ENCODE results near the gene PRKG1.

Gene PRKG1

DNA sequence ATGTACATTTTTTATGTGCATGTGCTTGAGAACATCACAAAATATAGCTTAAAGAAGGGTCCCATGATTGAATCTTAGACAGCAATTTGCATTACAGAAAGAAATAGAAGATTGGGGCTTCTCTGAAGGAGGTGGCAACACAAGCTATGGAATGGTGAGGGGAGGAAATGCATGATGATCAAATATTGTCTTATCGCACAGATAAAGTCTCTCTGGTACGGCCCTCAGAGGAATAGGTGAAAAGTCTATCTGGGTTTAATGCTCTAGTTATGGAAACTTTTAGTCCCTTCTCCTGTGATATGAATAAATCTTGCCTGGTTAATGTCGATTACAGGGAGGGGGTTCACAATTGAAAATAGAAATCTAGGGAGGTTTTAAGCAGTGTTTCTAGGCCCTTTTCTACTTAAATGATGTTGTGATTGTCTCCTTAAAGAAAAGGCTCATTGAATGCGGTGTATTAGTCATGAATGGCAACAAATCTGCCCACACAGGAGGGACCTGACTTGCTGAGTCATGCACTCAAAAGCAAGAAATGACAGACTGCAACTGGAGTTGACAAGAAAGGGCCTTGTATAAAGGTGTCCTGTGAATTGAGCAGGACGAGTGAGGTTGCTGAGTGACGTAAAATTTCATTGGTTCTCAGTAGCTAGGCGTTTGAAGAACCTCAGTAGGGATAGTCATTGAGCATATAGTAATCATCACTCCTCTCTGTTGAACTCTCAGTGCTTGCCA is 758.5 kb downstream of the PRKG1 start:
- H3K4me1 ChIP-seq (ENCODE audit: control insufficient read depth, insufficient read depth, low read length) = no peaks in the 10 kb centered on the region
- H3K27me3 ChIP-seq (ENCODE audit: control insufficient read depth, insufficient read depth, low read length) = no peaks in the 10 kb centered on the region
- no peak overlapping the region for H3K27ac ChIP-seq (ENCODE audit: low read depth, low read length)
- no peak overlapping the region for H3K9ac ChIP-seq (ENCODE audit: low read length)
- H3K36me3 ChIP-seq (ENCODE audit: control insufficient read depth, insufficient read depth, low read length) = no peaks in the 10 kb centered on the region
- no peak overlapping the region for H3K4me3 ChIP-seq (ENCODE audit: low read length)

DNA sequence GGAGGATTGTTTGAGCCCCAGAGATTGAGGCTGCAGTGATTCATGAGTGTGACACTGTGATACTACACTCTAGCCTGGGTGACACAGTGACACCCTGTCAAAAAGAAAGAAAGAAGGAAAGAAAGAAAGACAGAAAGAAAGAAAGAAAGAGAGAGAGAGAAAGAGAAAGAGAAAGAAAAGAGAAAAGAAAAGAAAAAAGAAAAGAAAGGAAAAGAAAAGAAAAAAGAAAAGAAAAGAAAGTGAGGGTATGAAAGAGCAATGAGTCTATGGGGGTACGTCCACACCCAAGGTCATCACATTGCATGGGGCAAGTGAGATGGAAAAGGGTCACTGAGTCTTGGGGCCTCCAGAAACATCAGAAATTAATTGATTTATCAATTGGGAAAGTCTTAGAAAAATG is 760.3 kb downstream of the PRKG1 start:
- no peak overlapping the region for H3K9ac ChIP-seq (ENCODE audit: low read length)
- H3K27ac ChIP-seq (ENCODE audit: low read depth, low read length) = no peak overlapping the region
- no peaks in the 10 kb centered on the region for H3K4me1 ChIP-seq (ENCODE audit: control insufficient read depth, insufficient read depth, low read length)
- H3K36me3 ChIP-seq (ENCODE audit: control insufficient read depth, insufficient read depth, low read length) = no peaks in the 10 kb centered on the region
- H3K4me3 ChIP-seq (ENCODE audit: low read length) = no peak overlapping the region
- H3K27me3 ChIP-seq (ENCODE audit: control insufficient read depth, insufficient read depth, low read length) = no peaks in the 10 kb centered on the region

DNA sequence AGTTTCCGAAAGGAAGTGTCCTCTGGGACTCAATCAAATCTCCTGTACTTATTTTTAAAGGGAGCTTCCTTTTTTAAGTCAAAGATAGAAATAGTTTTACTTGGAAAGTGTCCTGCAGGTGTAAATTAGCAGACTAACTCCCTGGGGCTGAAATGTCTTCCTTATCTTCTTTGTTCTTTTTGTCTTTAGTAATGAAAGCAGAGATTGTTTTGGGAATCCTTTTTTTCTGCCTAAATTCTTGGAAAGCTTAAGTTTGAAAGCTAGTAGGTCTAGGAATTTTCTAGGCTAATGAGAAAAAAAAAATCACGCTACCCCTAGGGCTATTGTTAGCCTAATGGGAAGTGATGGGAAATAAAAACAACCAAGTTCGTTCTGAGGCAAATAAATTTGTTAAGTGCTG is 764.2 kb downstream of the PRKG1 start:
- Histone ChIP-seq H3K9ac (ENCODE audit: low read length) (no peak overlapping the region), H3K27ac (ENCODE audit: low read depth, low read length) (no peak overlapping the region), H3K36me3 (ENCODE audit: control insufficient read depth, insufficient read depth, low read length) (no peaks in the 10 kb centered on the region), H3K4me1 (ENCODE audit: control insufficient read depth, insufficient read depth, low read length) (no peaks in the 10 kb centered on the region), H3K4me3 (ENCODE audit: low read length) (no peak overlapping the region), H3K27me3 (ENCODE audit: control insufficient read depth, insufficient read depth, low read length) (no peaks in the 10 kb centered on the region)

DNA sequence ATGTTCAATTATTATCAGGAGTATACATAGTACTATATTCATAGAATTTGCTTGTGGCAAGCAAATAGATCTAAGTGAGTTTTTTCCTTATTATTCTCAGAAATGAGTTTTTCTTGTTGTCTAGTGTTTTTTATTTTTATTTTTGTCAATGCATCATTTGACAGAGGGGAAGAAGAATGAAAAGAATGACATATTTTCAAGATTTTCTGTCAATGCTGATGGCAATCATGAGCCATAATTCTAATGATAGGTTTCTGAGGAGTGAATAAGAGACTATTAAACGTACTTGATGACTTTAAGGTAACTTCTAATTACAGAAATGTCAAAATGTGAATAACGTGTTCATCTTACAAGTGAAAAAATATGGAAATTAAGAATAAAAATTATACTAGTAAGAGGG is 769.7 kb downstream of the PRKG1 start:
- Histone ChIP-seq H3K27me3 (ENCODE audit: control insufficient read depth, insufficient read depth, low read length) (no peaks in the 10 kb centered on the region), H3K4me1 (ENCODE audit: control insufficient read depth, insufficient read depth, low read length) (no peaks in the 10 kb centered on the region), H3K36me3 (ENCODE audit: control insufficient read depth, insufficient read depth, low read length) (no peaks in the 10 kb centered on the region), H3K4me3 (ENCODE audit: low read length) (no peak overlapping the region), H3K27ac (ENCODE audit: low read depth, low read length) (no peak overlapping the region), H3K9ac (ENCODE audit: low read length) (no peak overlapping the region)

DNA sequence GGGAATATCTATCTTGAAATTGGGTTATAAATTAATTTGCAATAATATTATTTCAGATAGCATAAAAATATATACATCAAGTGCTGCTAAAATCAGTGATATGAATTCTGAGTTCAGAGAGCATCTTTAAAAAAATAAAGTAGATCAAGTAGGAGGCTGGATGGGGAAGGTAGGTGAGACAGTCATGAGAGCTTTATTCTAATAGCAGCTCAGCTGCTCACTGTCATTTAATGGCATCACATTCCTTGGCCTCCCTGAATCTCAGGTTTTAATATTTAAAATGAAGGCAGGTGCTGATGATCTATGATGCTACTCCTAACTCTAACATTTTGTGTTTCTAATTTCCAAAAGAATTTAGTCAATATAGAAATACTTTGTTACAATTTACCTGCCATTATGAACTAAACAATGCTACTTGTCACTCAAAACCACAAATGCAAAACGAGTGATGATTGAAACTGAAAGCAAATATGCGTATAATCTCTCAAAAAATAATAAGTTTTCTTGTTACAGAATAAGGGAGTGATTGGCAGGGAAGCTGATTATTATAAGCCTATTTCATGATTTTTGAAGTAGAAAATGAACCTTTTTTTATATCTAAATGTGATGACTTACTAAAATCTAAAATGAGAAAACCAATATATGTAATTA is 772.7 kb downstream of the PRKG1 start:
- no peaks in the 10 kb centered on the region for H3K36me3 ChIP-seq (ENCODE audit: control insufficient read depth, insufficient read depth, low read length)
- H3K4me3 ChIP-seq (ENCODE audit: low read length) = no peak overlapping the region
- H3K27ac ChIP-seq (ENCODE audit: low read depth, low read length) = no peak overlapping the region
- H3K4me1 ChIP-seq (ENCODE audit: control insufficient read depth, insufficient read depth, low read length) = no peaks in the 10 kb centered on the region
- H3K27me3 ChIP-seq (ENCODE audit: control insufficient read depth, insufficient read depth, low read length) = no peaks in the 10 kb centered on the region
- H3K9ac ChIP-seq (ENCODE audit: low read length) = no peak overlapping the region

DNA sequence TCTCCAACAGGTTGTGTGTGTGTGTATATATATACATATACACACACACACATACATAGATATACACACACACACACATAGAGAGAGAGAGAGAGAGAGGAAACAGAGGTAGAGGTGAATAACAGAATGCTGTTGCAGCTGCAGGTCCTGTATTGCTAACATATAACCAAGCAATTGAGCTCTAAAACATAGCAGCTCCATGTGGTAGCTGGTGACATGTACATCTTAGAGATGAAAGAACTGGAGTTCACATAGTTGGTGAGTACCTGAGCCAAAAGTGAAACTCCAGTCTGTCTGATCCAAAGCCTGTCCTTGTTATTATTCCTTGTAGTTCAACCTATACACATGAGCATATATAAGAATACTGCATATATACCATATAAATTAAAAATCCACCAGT is 778.0 kb downstream of the PRKG1 start:
- no peak overlapping the region for H3K27ac ChIP-seq (ENCODE audit: low read depth, low read length)
- no peaks in the 10 kb centered on the region for H3K27me3 ChIP-seq (ENCODE audit: control insufficient read depth, insufficient read depth, low read length)
- H3K9ac ChIP-seq (ENCODE audit: low read length) = no peak overlapping the region

DNA sequence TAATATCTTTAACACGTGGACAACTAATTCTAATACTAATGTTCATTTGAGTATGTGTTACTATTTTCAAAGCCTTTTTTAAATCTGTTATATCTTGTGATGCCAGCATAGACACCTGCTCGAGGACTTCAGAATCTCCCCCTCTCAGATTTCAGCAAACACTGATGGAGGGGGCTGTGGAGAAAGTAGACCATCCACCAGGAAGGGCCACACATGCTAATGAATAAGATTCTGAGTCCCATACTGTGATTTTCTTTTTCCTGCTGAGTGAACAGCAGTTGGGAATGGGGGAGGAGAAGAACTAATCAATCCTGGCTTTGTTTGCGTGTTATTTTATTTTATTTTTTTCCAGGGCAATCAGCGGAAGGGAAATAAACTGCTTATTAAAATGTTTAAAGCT is 783.0 kb downstream of the PRKG1 start:
- Histone ChIP-seq H3K27ac (ENCODE audit: low read depth, low read length) (no peak overlapping the region), H3K36me3 (ENCODE audit: control insufficient read depth, insufficient read depth, low read length) (no peaks in the 10 kb centered on the region), H3K9ac (ENCODE audit: low read length) (no peak overlapping the region), H3K27me3 (ENCODE audit: control insufficient read depth, insufficient read depth, low read length) (no peaks in the 10 kb centered on the region), H3K4me3 (ENCODE audit: low read length) (no peak overlapping the region), H3K4me1 (ENCODE audit: control insufficient read depth, insufficient read depth, low read length) (no peaks in the 10 kb centered on the region)

More for the DNA sequence above, 778.0 kb downstream of the PRKG1 start:
- no peak overlapping the region for H3K4me3 ChIP-seq (ENCODE audit: low read length)
- H3K4me1 ChIP-seq (ENCODE audit: control insufficient read depth, insufficient read depth, low read length) = no peaks in the 10 kb centered on the region
- no peaks in the 10 kb centered on the region for H3K36me3 ChIP-seq (ENCODE audit: control insufficient read depth, insufficient read depth, low read length)

DNA sequence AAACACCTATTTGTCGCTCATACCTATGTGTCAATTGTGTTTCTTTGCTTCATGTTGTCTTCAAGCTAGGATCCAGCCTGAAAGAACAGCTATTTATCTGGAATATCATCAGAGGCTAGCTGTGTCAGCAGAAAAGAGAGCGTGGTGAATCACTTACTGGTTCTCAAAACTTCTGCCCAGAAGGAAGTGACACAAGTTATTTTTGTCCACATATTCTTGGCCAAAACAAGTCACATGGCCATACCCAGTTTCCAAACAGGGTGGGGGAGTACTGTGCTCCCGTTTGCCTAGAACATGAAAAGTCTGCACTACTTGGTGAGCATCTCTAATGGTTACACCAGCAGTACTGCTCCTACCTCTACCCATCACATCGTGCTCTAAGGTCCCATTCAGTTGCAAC is 786.0 kb downstream of the PRKG1 start:
- Histone ChIP-seq H3K27me3 (ENCODE audit: control insufficient read depth, insufficient read depth, low read length) (no peaks in the 10 kb centered on the region), H3K4me1 (ENCODE audit: control insufficient read depth, insufficient read depth, low read length) (no peaks in the 10 kb centered on the region), H3K9ac (ENCODE audit: low read length) (no peak overlapping the region), H3K4me3 (ENCODE audit: low read length) (no peak overlapping the region), H3K27ac (ENCODE audit: low read depth, low read length) (no peak overlapping the region), H3K36me3 (ENCODE audit: control insufficient read depth, insufficient read depth, low read length) (no peaks in the 10 kb centered on the region)

DNA sequence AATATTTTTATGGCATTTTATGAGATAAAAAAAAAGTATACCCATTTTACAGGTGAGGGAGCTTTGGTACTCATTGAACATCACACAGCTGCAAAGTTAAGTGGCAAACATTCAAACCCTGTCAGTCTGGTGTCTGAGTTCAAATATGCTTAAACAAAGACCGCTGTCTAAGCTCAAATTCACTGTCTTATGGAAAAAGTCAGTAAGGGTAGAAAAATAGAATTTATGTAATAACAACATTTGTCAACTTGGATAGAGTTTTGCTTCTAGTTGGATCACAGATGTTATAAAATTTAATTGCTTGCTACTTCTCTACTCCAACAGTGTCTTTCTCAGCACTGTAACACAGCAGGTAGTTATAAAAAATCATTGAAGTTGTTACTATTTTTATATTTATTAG is 786.8 kb downstream of the PRKG1 start:
- no peak overlapping the region for H3K9ac ChIP-seq (ENCODE audit: low read length)
- H3K27ac ChIP-seq (ENCODE audit: low read depth, low read length) = no peak overlapping the region
- no peaks in the 10 kb centered on the region for H3K36me3 ChIP-seq (ENCODE audit: control insufficient read depth, insufficient read depth, low read length)
- H3K27me3 ChIP-seq (ENCODE audit: control insufficient read depth, insufficient read depth, low read length) = no peaks in the 10 kb centered on the region
- H3K4me3 ChIP-seq (ENCODE audit: low read length) = no peak overlapping the region
- H3K4me1 ChIP-seq (ENCODE audit: control insufficient read depth, insufficient read depth, low read length) = no peaks in the 10 kb centered on the region

DNA sequence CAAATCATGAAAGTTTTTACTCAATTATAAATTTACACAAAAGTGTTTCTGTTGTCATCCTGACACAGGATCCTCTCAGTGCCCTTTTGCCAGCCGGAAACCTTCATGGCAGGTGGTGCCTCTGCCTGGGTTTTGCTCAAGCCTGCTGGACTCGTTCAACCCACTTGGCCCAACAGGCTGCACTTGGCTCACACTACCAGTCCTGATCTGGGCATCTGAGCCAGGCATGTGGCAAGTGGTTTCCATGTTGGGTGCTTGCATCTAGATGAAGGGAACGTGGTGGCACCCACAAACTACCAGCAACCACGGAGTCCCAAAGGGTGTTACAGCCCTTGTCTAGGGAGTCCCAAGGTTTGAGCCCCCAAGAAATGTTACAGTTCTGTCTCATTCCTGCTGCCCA is 787.4 kb downstream of the PRKG1 start:
- Histone ChIP-seq H3K4me1 (ENCODE audit: control insufficient read depth, insufficient read depth, low read length) (no peaks in the 10 kb centered on the region), H3K9ac (ENCODE audit: low read length) (no peak overlapping the region), H3K27me3 (ENCODE audit: control insufficient read depth, insufficient read depth, low read length) (no peaks in the 10 kb centered on the region), H3K27ac (ENCODE audit: low read depth, low read length) (no peak overlapping the region), H3K4me3 (ENCODE audit: low read length) (no peak overlapping the region), H3K36me3 (ENCODE audit: control insufficient read depth, insufficient read depth, low read length) (no peaks in the 10 kb centered on the region)

DNA sequence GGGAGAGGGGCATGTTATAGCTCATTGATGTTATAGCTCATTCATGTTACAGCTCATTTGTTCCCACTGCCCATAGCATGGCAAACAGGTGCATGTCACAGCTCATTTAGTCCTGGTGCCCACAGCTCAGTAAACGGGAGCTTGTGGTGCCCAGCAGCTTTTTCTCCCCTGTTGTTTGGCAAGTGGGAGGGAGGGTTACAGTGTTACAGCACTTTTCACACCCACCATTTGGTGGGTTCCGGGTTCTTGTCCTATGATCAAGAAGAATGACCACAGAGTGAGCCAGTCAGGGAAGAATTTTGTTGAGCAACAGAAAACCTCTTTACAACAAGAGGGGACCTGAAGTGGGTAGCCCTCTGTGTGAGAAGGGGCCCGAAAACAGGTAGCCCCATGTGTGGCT is 787.9 kb downstream of the PRKG1 start:
- Histone ChIP-seq H3K27ac (ENCODE audit: low read depth, low read length) (no peak overlapping the region), H3K4me3 (ENCODE audit: low read length) (no peak overlapping the region)

DNA sequence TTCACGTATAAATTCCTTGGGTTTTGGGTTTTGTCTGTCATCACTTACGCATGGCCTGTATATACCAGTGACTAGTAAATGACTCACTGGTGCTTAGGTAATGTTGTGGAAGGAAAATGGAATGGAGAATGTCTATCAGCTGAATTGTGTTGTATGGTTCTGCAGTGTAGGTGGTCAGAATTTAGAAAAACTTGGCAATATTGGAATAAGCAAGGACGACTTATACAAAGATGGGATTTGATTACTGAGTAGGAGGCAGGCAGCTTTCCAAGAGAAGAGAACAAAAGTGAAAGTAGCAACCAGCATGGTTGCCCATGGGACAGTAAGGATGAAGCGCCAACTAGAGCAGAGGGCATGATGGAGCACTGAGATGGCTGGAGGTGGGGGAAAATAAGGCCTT is 793.7 kb downstream of the PRKG1 start:
- H3K27ac ChIP-seq (ENCODE audit: low read depth, low read length) = no peak overlapping the region
- no peak overlapping the region for H3K4me3 ChIP-seq (ENCODE audit: low read length)
- no peaks in the 10 kb centered on the region for H3K36me3 ChIP-seq (ENCODE audit: control insufficient read depth, insufficient read depth, low read length)
- no peak overlapping the region for H3K9ac ChIP-seq (ENCODE audit: low read length)
- H3K4me1 ChIP-seq (ENCODE audit: control insufficient read depth, insufficient read depth, low read length) = no peaks in the 10 kb centered on the region
- no peaks in the 10 kb centered on the region for H3K27me3 ChIP-seq (ENCODE audit: control insufficient read depth, insufficient read depth, low read length)

More for the DNA sequence above, 787.9 kb downstream of the PRKG1 start:
- H3K36me3 ChIP-seq (ENCODE audit: control insufficient read depth, insufficient read depth, low read length) = no peaks in the 10 kb centered on the region
- no peaks in the 10 kb centered on the region for H3K4me1 ChIP-seq (ENCODE audit: control insufficient read depth, insufficient read depth, low read length)
- H3K9ac ChIP-seq (ENCODE audit: low read length) = no peak overlapping the region
- no peaks in the 10 kb centered on the region for H3K27me3 ChIP-seq (ENCODE audit: control insufficient read depth, insufficient read depth, low read length)

DNA sequence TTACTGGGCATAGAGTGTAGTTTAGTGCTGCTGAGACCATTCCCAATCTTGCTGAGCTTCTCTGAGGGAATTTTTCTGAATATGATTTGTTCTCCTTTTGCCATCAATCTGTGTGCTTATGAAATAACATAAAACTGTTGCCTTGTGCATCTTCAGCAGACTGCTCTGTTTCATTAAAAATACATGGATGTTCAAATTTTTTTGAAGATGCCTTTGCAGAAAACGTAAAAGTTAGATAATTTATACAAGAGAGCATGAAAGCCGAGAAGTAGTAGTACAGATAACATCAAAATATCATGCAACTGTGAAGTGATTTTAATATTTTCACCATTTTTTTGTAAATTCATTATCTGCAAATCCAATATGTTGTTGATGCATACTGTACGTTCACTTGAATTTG is 799.8 kb downstream of the PRKG1 start:
- no peaks in the 10 kb centered on the region for H3K4me1 ChIP-seq (ENCODE audit: control insufficient read depth, insufficient read depth, low read length)
- no peak overlapping the region for H3K27ac ChIP-seq (ENCODE audit: low read depth, low read length)
- H3K36me3 ChIP-seq (ENCODE audit: control insufficient read depth, insufficient read depth, low read length) = no peaks in the 10 kb centered on the region
- H3K4me3 ChIP-seq (ENCODE audit: low read length) = no peak overlapping the region
- no peaks in the 10 kb centered on the region for H3K27me3 ChIP-seq (ENCODE audit: control insufficient read depth, insufficient read depth, low read length)
- no peak overlapping the region for H3K9ac ChIP-seq (ENCODE audit: low read length)

Measured in rectal smooth muscle tissue (tissue), 1 donor.